ENCODE data around the gene DTL. TPM values are rescaled to one million over a fixed set of nuclear protein-coding genes. Genes with fewer than 3 reads are reported as not detected.

DTL gene
- total RNA-seq, 1 experiment from 2014 or later, result 22.5 TPM

DNA sequence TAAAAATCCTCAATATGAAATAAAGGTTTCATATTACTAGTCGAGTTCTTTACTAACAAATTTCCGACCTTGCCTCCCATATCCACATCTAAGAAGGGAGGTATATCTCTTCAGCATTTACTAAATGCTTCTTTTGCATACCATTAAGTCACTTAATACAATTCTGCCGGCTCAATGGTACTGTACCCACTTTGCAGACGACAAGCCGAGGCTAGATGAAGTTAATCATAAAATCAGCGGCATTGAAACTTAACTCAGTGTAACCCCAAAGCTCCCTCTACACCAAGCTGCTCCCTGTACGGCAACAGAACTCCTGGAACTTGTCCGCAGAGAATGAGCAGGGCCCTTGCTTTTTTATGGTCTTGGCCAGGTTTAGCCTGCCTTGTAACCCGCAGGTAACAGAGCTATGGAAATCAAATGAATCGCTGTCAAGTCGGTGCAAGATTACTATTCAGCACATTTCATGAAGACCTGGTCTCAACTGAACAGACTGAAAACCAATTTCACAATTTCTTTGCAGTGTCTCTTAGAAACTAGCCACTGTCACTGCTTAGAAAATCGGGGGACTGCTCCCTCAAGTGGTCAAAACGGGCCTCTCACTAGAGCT is 929 bp upstream of the DTL start:
- Histone ChIP-seq H4K20me1 (ENCODE audit: insufficient read depth) (no peaks in the 10 kb centered on the region), H3K36me3 (ENCODE audit: low read depth) (no peaks in the 10 kb centered on the region), H3K4me2 (peak overlapping the region; percentile 86), H2AFZ (peak overlapping the region; percentile 68), H3K27ac (peak overlapping the region; percentile 55), H3K4me3 (peak overlapping the region; percentile 93), H3K9me3 (ENCODE audit: insufficient read depth, low read depth) (no peaks in the 10 kb centered on the region), H3K9me2 (ENCODE audit: insufficient read depth) (no peaks in the 10 kb centered on the region), H3K27me3 (ENCODE audit: insufficient read depth, low read depth) (no peaks in the 10 kb centered on the region), H3F3A (ENCODE audit: insufficient read depth, low read depth) (peaks cover 31% of the 10 kb centered on the region), H3K4me1 (replicated peaks; ENCODE audit: insufficient read depth) (peaks cover 53% of the 10 kb centered on the region), H3K79me2 (ENCODE audit: low read depth) (peaks cover 85% of the 10 kb centered on the region)
- no peak for TF ChIP-seq EZH2 (IDR thresholded peaks at IDR 0.05; ENCODE audit: low read depth)
- TF ChIP-seq, protein P1, sequence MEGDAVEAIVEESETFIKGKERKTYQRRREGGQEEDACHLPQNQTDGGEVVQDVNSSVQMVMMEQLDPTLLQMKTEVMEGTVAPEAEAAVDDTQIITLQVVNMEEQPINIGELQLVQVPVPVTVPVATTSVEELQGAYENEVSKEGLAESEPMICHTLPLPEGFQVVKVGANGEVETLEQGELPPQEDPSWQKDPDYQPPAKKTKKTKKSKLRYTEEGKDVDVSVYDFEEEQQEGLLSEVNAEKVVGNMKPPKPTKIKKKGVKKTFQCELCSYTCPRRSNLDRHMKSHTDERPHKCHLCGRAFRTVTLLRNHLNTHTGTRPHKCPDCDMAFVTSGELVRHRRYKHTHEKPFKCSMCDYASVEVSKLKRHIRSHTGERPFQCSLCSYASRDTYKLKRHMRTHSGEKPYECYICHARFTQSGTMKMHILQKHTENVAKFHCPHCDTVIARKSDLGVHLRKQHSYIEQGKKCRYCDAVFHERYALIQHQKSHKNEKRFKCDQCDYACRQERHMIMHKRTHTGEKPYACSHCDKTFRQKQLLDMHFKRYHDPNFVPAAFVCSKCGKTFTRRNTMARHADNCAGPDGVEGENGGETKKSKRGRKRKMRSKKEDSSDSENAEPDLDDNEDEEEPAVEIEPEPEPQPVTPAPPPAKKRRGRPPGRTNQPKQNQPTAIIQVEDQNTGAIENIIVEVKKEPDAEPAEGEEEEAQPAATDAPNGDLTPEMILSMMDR (conservative IDR thresholded peaks at IDR 0.05), result no peak; the same call in 1 of the 2 replicates
- intact Hi-C loops (cut with micrococcal nuclease; ENCODE audit: unreplicated experiment), result loop anchor here (1.0 to 10.0 kb wide), 5 partner anchors 22 to 420 kb away; no protein-coding TSS in a partner anchor
- DNase-seq, result no peak
- CTCF ChIA-PET, result interaction anchor here (0.5 to 2.1 kb wide), 10 partner anchors 18 to 480 kb away, joined by 3 to 47 read pairs (median 5); no protein-coding TSS in a partner anchor
- TSS peak; percentile 50 for BruUV-seq (replicated peaks)
- POLR2A ChIA-PET (ENCODE audit: unreplicated experiment), result interaction anchor here (0.5 to 1.5 kb wide), 5 partner anchors 226 to 397 kb away, joined by 3 to 8 read pairs (median 6); partner anchors contain the start of gene NEK2

GRCh38 chr1:212035835-212036605 is 472 bp downstream of the DTL start:
- TSS peak; percentile 61 for BruUV-seq (replicated peaks)
- no peaks in the 10 kb centered on the region for H4K20me1 ChIP-seq (ENCODE audit: insufficient read depth)
- DNase-seq, result no peak
- intact Hi-C loops (cut with micrococcal nuclease; ENCODE audit: unreplicated experiment), result loop anchor here (1.0 to 10.0 kb wide), 5 partner anchors 24 to 419 kb away; no protein-coding TSS in a partner anchor
- peaks cover 45% of the 10 kb centered on the region for H3K4me1 ChIP-seq (replicated peaks; ENCODE audit: insufficient read depth)
- H3K4me3 ChIP-seq, result peak overlapping the region; percentile 93
- peak overlapping the region; percentile 99 for H2AFZ ChIP-seq
- no peaks in the 10 kb centered on the region for H3K9me2 ChIP-seq (ENCODE audit: insufficient read depth)
- H3K4me2 ChIP-seq, result peak overlapping the region; percentile 84
- peaks cover 24% of the 10 kb centered on the region for H3F3A ChIP-seq (ENCODE audit: insufficient read depth, low read depth)
- no peak overlapping the region for H3K27ac ChIP-seq
- ChIA-PET CTCF (interaction anchor here (0.5 to 2.1 kb wide), 18 partner anchors 23 to 1022 kb away, joined by 3 to 47 read pairs (median 4); no protein-coding TSS in a partner anchor), POLR2A (ENCODE audit: unreplicated experiment) (interaction anchor here (0.5 to 1.5 kb wide), 7 partner anchors 45 to 572 kb away, joined by 4 to 8 read pairs (median 4); no protein-coding TSS in a partner anchor)
- no peaks in the 10 kb centered on the region for H3K27me3 ChIP-seq (ENCODE audit: insufficient read depth, low read depth)
- peaks cover 9% of the 10 kb centered on the region; the same call in 1 of the 2 replicates for H3K36me3 ChIP-seq (ENCODE audit: low read depth)
- peaks cover 85% of the 10 kb centered on the region for H3K79me2 ChIP-seq (ENCODE audit: low read depth)
- no peaks in the 10 kb centered on the region for H3K9me3 ChIP-seq (ENCODE audit: insufficient read depth, low read depth)
- TF ChIP-seq, protein P1 (conservative IDR thresholded peaks at IDR 0.05), result no peak
- TF ChIP-seq EZH2 (IDR thresholded peaks at IDR 0.05; ENCODE audit: low read depth), result no peak

DNA sequence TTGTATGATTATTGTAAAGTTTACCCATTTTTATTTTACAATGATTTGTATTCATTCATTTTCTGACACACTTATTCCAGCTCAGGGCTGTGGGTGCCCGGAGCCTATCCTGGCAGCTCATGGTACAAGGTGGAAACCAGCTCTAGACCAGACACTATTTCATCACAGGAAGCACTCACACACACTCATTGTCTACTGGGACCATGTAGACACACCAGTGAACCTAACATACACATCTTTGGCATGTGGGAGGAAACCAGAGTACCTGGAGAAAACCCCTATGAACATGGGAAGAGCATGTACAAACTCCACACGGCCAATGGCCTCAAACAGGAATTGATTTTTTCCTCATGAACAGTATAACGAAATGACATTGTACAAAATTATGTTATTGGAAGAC is 2.4 kb downstream of the DTL start:
- Histone ChIP-seq H3K27me3 (ENCODE audit: insufficient read depth, low read depth) (no peaks in the 10 kb centered on the region), H3K4me2 (peak overlapping the region; percentile 84), H2AFZ (no peak overlapping the region), H3K9me2 (ENCODE audit: insufficient read depth) (no peaks in the 10 kb centered on the region), H3K4me3 (peak overlapping the region; percentile 93; the same call in 1 of the 2 replicates), H3K27ac (no peak overlapping the region), H3K36me3 (ENCODE audit: low read depth) (peaks cover 9% of the 10 kb centered on the region), H3K4me1 (replicated peaks; ENCODE audit: insufficient read depth) (peaks cover 33% of the 10 kb centered on the region), H3F3A (ENCODE audit: insufficient read depth, low read depth) (peaks cover 8% of the 10 kb centered on the region; the same call in 1 of the 2 replicates), H3K9me3 (ENCODE audit: insufficient read depth, low read depth) (no peaks in the 10 kb centered on the region), H4K20me1 (ENCODE audit: insufficient read depth) (no peaks in the 10 kb centered on the region), H3K79me2 (ENCODE audit: low read depth) (peaks cover 76% of the 10 kb centered on the region)
- no TSS peak for BruUV-seq (replicated peaks)
- no peak for DNase-seq
- intact Hi-C loops (cut with micrococcal nuclease; ENCODE audit: unreplicated experiment), result loop anchor here (10.0 kb wide), 2 partner anchors 213 to 417 kb away; no protein-coding TSS in a partner anchor
- no peak for TF ChIP-seq EZH2 (IDR thresholded peaks at IDR 0.05; ENCODE audit: low read depth)
- TF ChIP-seq, protein P1 (conservative IDR thresholded peaks at IDR 0.05), result no peak
- POLR2A ChIA-PET (ENCODE audit: unreplicated experiment), result no interaction called here
- CTCF ChIA-PET, result no interaction called here
